ENCODE data around the gene PADI2.

- no peak for TF ChIP-seq CTCF (IDR thresholded peaks at IDR 0.05)
- no peak for TF ChIP-seq POLR2A (IDR thresholded peaks at IDR 0.05)
These were observed 100.4 kb downstream of the PADI2 start for GRCh38 chr1:17018849-17019248.

Measured in tibial nerve (tissue), 3 donors.